Tibial artery (tissue), 4 donors: Measurements from ENCODE around the gene CUL3.

ENCODE experiments used
- DNase-seq, 2 donors: peaks; one replicate each; pipeline ENCODE4 v3.0.0-alpha.2; 2019
- H3K27ac ChIP-seq, 2 donors: fragments of 200-600 bp; sonication (generic) in 1 of 2; 1 replicate in 1 of 2; 2 replicates in 1 of 2; pipeline ENCODE4 v1.5.1; 2018 to 2019; ENCODE audit warnings: mild to moderate bottlenecking in 1 of 2
- H3K27me3 ChIP-seq, 2 donors: fragments of 200-600 bp; sonication (generic) in 1 of 2; one replicate each; pipeline versions ENCODE4 v1.5.1 to v1.6.0; 2016 to 2019
- H3K36me3 ChIP-seq, 3 donors: fragments of 200-600 bp; sonication (generic) in 2 of 3; one replicate each; pipeline ENCODE4 v1.5.1; 2016 to 2019; ENCODE audit warnings: mild to moderate bottlenecking in 2 of 3
- H3K4me1 ChIP-seq, 4 donors: fragments of 200-600 bp; sonication (generic) in 2 of 4; 1 replicate in 3 of 4; 2 replicates in 1 of 4; pipeline ENCODE4 v1.5.1; 2016 to 2019
- H3K4me3 ChIP-seq, 2 donors: fragments of 200-600 bp; sonication (generic) in 1 of 2; 1 replicate in 1 of 2; 2 replicates in 1 of 2; pipeline ENCODE4 v1.5.1; 2018 to 2019; ENCODE audit warnings: mild to moderate bottlenecking in 2 of 2
- H3K9me3 ChIP-seq, 3 donors: fragments of 200-600 bp; sonication (generic) in 1 of 3; one replicate each; pipeline ENCODE4 v1.5.1; 2016 to 2019
- intact Hi-C: fragments of 100-400 bp; cut with DNase I; formaldehyde crosslinking; loops from one replicate; pipeline ENCODE4 v1.15.0; 2023; ENCODE audit warnings: low total_unique reads
- TF ChIP-seq, protein P1 (sequence below), 2 experiments: fragments of 200-600 bp in 1 of 2; fragments of 450-650 bp in 1 of 2; IDR thresholded peaks; one replicate each; pipeline ENCODE4 v1.5.1; 2017 to 2019; ENCODE audit warnings: antibody characterized with exemption in 2 of 2, mild to moderate bottlenecking in 1 of 2, moderate library complexity in 1 of 2

CUL3 gene

GRCh38 chr2:224444021-224444420, 141.1 kb downstream of the CUL3 start:
- Histone ChIP-seq H3K27ac (no peak overlapping the region), H3K9me3 (no peaks in the 10 kb centered on the region), H3K4me3 (no peak overlapping the region), H3K36me3 (no peaks in the 10 kb centered on the region), H3K27me3 (peaks cover 0 to 23% of the 10 kb centered on the region in 2 donors), H3K4me1 (peaks cover 0 to 11% (median 10%) of the 10 kb centered on the region in 4 donors)
- intact Hi-C loops = no loop called here
- no peak for DNase-seq
- TF ChIP-seq, protein P1, sequence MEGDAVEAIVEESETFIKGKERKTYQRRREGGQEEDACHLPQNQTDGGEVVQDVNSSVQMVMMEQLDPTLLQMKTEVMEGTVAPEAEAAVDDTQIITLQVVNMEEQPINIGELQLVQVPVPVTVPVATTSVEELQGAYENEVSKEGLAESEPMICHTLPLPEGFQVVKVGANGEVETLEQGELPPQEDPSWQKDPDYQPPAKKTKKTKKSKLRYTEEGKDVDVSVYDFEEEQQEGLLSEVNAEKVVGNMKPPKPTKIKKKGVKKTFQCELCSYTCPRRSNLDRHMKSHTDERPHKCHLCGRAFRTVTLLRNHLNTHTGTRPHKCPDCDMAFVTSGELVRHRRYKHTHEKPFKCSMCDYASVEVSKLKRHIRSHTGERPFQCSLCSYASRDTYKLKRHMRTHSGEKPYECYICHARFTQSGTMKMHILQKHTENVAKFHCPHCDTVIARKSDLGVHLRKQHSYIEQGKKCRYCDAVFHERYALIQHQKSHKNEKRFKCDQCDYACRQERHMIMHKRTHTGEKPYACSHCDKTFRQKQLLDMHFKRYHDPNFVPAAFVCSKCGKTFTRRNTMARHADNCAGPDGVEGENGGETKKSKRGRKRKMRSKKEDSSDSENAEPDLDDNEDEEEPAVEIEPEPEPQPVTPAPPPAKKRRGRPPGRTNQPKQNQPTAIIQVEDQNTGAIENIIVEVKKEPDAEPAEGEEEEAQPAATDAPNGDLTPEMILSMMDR (IDR thresholded peaks at IDR 0.05) = no peak

GRCh38 chr2:224442071-224442967, 142.8 kb downstream of the CUL3 start:
- H3K27ac ChIP-seq = no peak overlapping the region
- peaks cover 0 to 11% (median 10%) of the 10 kb centered on the region in 4 donors for H3K4me1 ChIP-seq
- no peak for DNase-seq
- no peaks in the 10 kb centered on the region for H3K36me3 ChIP-seq
- intact Hi-C loops = no loop called here
- no peaks in the 10 kb centered on the region for H3K9me3 ChIP-seq
- TF ChIP-seq, protein P1 (IDR thresholded peaks at IDR 0.05) = no peak
- H3K27me3 ChIP-seq = peaks cover 0 to 23% of the 10 kb centered on the region in 2 donors
- peak overlapping the region; percentile 42 to 54 for H3K4me3 ChIP-seq

- Histone ChIP-seq H3K4me1 (peaks cover 0 to 11% (median 10%) of the 10 kb centered on the region in 4 donors), H3K9me3 (no peaks in the 10 kb centered on the region), H3K27me3 (peaks cover 0 to 23% of the 10 kb centered on the region in 2 donors), H3K36me3 (no peaks in the 10 kb centered on the region), H3K27ac (no peak overlapping the region), H3K4me3 (no peak overlapping the region)
- TF ChIP-seq, protein P1 (IDR thresholded peaks at IDR 0.05) = no peak
- intact Hi-C loops = no loop called here
- DNase-seq = no peak
Observed at GRCh38 chr2:224440988-224441387, 144.2 kb downstream of the CUL3 start.

DNA sequence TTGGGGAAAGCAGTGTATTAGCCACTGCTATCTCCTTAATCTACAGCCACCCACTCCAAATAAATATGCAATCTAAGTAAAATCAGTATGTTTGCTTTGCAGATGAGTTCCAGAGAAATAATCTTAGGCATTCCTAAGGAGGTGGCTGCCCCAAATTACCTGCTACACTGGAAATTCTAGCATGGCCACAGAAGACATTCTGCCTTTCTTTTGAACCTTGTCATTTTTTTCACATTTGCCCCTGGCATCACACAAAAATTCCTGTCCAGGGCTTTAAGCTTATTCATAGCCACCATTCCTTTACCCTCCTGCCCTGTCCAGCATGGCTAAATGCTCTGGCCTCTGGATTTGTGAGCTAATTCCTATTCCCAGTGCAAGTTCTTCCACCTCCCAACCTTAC, 146.4 kb downstream of the CUL3 start:
- TF ChIP-seq, protein P1 (IDR thresholded peaks at IDR 0.05) = no peak
- Histone ChIP-seq H3K4me3 (no peak overlapping the region), H3K27me3 (peaks cover 0 to 18% of the 10 kb centered on the region in 2 donors), H3K4me1 (peaks cover 0 to 11% (median 10%) of the 10 kb centered on the region in 4 donors), H3K9me3 (no peaks in the 10 kb centered on the region), H3K27ac (no peak overlapping the region), H3K36me3 (no peaks in the 10 kb centered on the region)
- intact Hi-C loops = no loop called here
- DNase-seq = no peak

DNA sequence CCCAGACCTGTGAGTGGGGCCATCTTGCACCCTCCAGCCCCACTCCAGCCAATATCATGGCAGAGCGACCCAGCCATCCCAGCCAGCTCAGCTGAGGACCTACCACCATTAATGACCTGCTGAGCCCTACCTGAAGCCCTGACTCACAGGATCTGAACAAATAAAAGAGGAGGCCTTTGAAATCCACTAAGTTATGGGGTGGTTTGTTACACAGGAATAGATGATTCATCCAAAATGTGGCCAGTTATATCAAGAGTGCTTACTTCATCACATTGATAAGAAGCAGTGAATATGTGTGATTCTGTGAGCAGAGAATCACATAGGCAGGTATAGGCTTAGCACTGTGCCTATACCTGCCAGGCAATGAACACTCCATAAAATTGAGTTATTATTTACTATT, 148.5 kb downstream of the CUL3 start:
- DNase-seq = no peak
- intact Hi-C loops = no loop called here
- TF ChIP-seq, protein P1 (IDR thresholded peaks at IDR 0.05) = no peak

More for the DNA sequence above, 148.5 kb downstream of the CUL3 start:
- Histone ChIP-seq H3K36me3 (no peaks in the 10 kb centered on the region), H3K27me3 (no peaks in the 10 kb centered on the region), H3K4me3 (no peak overlapping the region), H3K9me3 (no peaks in the 10 kb centered on the region), H3K4me1 (no peaks in the 10 kb centered on the region), H3K27ac (no peak overlapping the region)
